ENCODE measurements around the gene LSAMP.

DNA sequence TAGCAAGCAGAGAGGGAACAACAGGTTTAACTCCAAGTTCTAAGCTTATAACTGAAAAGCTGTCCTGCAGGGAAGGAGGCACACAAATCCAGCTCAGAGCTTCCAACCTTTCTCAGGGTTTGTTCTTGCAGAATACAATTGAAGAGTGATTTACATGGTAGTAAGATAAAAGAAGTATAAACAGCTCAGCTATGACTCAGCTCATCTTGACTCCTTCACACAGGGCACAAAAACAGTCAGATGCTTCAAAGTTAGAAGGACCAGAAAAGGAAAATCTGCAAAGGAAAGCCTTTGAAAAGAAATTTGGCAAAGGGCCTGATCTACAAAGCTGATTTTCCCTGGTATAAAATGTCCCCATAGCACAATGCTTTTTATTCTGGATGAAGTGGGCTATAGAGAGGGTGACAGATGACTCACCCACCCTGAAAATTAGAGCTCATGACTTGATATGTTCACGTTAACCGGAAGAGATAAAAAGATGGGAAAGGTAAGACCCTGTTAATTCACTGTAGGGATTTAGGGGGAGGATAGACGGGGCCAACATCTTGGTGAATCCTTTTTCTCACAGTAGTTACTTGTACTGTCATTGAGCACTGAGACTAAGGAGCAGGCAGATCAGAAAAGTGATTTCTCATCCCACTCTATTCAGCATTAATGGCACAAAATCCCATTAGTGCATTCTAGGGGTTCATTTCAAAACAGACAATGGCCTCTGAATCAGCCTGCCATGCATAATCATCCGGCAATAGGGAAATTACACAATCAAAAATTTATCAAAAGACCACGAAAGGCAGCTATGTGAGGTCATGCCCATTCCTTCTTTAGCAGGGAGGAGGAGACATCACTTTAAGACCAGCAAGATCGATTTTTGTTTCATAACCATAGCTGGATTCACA is 678.5 kb downstream of the LSAMP start:
- TF ChIP-seq CTCF (IDR thresholded peaks at IDR 0.05; ENCODE audit: insufficient read depth, low read depth, low read length) (no peak), EZH2 (IDR thresholded peaks at IDR 0.05; ENCODE audit: insufficient read depth, low read length) (no peak)

All from astrocyte (in vitro differentiated cells and primary cell).